ENCODE results near the gene CBFA2T3. TPM values are rescaled to one million over a fixed set of nuclear protein-coding genes. Genes with fewer than 3 reads are reported as not detected.

The CBFA2T3 gene
- total and polyA plus RNA-seq, 8 donors, result 3.8 to 10.4 (median 5.4) TPM

GRCh38 chr16:88846088-88846487 lies 130.9 kb downstream of the CBFA2T3 start:
- intact Hi-C loops (cut with DNase I), result no loop called here
- H3K27me3 ChIP-seq, result no peaks in the 10 kb centered on the region
- no peak for DNase-seq
- ATAC-seq, result peak; percentile 21
- H3K27ac ChIP-seq, result no peak overlapping the region
- no peak for TF ChIP-seq CTCF (IDR thresholded peaks at IDR 0.05)
- H3K36me3 ChIP-seq, result peaks cover 0 to 58% of the 10 kb centered on the region in 2 donors
- H3K9me3 ChIP-seq, result no peaks in the 10 kb centered on the region
- no peak overlapping the region for H3K4me3 ChIP-seq
- H3K4me1 ChIP-seq, result peaks cover 0 to 2% of the 10 kb centered on the region in 2 donors

GRCh38 chr16:88844419-88845036 lies 132.5 kb downstream of the CBFA2T3 start:
- no peak for TF ChIP-seq CTCF (IDR thresholded peaks at IDR 0.05)
- intact Hi-C loops (cut with DNase I), result no loop called here
- ATAC-seq (no peak), DNase-seq (no peak)
- no peaks in the 10 kb centered on the region for H3K9me3 ChIP-seq
- H3K4me3 ChIP-seq, result no peak overlapping the region
- H3K4me1 ChIP-seq, result peaks cover 0 to 11% of the 10 kb centered on the region in 2 donors
- no peak overlapping the region for H3K27ac ChIP-seq
- no peaks in the 10 kb centered on the region for H3K27me3 ChIP-seq
- peaks cover 0 to 58% of the 10 kb centered on the region in 2 donors for H3K36me3 ChIP-seq

- Histone ChIP-seq H3K4me1 (peaks cover 0 to 16% of the 10 kb centered on the region in 2 donors), H3K27ac (no peak overlapping the region), H3K36me3 (peaks cover 0 to 62% of the 10 kb centered on the region in 2 donors), H3K9me3 (no peaks in the 10 kb centered on the region), H3K4me3 (no peak overlapping the region), H3K27me3 (no peaks in the 10 kb centered on the region)
- no peak for TF ChIP-seq CTCF (IDR thresholded peaks at IDR 0.05)
- no peak for ATAC-seq
- intact Hi-C loops (cut with DNase I), result no loop called here
- DNase-seq, result no peak
These were observed 133.8 kb downstream of the CBFA2T3 start for GRCh38 chr16:88843256-88843655.

- no peak overlapping the region for H3K27ac ChIP-seq
- H3K4me1 ChIP-seq, result peaks cover 0 to 16% of the 10 kb centered on the region in 2 donors
- no peak overlapping the region for H3K4me3 ChIP-seq
- H3K36me3 ChIP-seq, result peaks cover 0 to 64% of the 10 kb centered on the region in 2 donors
- intact Hi-C loops (cut with DNase I), result no loop called here
- DNase-seq (no peak), ATAC-seq (no peak)
- H3K9me3 ChIP-seq, result no peaks in the 10 kb centered on the region
- H3K27me3 ChIP-seq, result no peaks in the 10 kb centered on the region
- no peak for TF ChIP-seq CTCF (IDR thresholded peaks at IDR 0.05)
These were observed 134.2 kb downstream of the CBFA2T3 start for GRCh38 chr16:88842806-88843205.

DNA sequence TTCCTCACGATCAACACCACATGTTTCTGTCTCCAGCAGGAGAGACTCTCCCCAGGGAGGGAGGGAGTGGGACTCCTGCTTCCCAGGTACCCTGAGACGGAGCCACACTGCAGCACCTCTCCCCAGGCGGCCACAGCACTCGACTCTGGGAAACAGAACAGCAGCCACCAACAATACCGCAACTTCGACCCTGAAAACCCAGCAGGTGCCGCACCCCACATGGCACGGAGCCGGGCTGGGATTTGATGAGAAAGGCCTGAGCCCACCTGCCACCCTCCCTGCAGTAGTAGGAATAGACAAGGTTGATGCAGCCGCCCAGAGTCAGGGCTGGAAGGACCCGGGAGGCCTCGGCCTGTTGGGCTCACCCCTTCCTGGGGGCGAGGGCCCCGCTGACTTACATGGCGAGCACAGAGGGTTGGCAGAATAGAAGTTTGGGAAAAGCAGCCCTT lies 134.7 kb downstream of the CBFA2T3 start:
- no peak for DNase-seq

More for the DNA sequence above, 134.7 kb downstream of the CBFA2T3 start:
- no peak for TF ChIP-seq CTCF (IDR thresholded peaks at IDR 0.05)
- intact Hi-C loops (cut with DNase I), result no loop called here
- Histone ChIP-seq H3K9me3 (no peaks in the 10 kb centered on the region), H3K27me3 (no peaks in the 10 kb centered on the region), H3K4me3 (no peak overlapping the region), H3K27ac (no peak overlapping the region), H3K36me3 (peaks cover 0 to 64% of the 10 kb centered on the region in 2 donors), H3K4me1 (peaks cover 0 to 16% of the 10 kb centered on the region in 2 donors)
- ATAC-seq, result no peak
